ENCODE results near the gene NR2F2.

The NR2F2 gene

GRCh38 chr15:96320703-96321638 is 9.5 kb upstream of the NR2F2 start:
- no peak for DNase-seq

- no peak for DNase-seq
Observed at GRCh38 chr15:96321639-96322535, 8.6 kb upstream of the NR2F2 start.

GRCh38 chr15:96322536-96323318 is 7.8 kb upstream of the NR2F2 start:
- DNase-seq, result no peak

- DNase-seq, result no peak
Observed at GRCh38 chr15:96323319-96324145, 7.0 kb upstream of the NR2F2 start.

- no peak for DNase-seq
Observed at GRCh38 chr15:96324192-96324895, 6.2 kb upstream of the NR2F2 start.

- DNase-seq, result no peak
Observed at GRCh38 chr15:96324940-96325540, 5.5 kb upstream of the NR2F2 start.

GRCh38 chr15:96325541-96326327 is 4.8 kb upstream of the NR2F2 start:
- no peak for DNase-seq

GRCh38 chr15:96326328-96327154 is 4.0 kb upstream of the NR2F2 start:
- no peak for DNase-seq

GRCh38 chr15:96327155-96327741 is 3.3 kb upstream of the NR2F2 start:
- no peak for DNase-seq

GRCh38 chr15:96328181-96328876 is 2.2 kb upstream of the NR2F2 start:
- no peak for DNase-seq

GRCh38 chr15:96328877-96329195 is 1.7 kb upstream of the NR2F2 start:
- DNase-seq, result no peak

- no peak for DNase-seq
Observed at GRCh38 chr15:96329403-96329981, 1.0 kb upstream of the NR2F2 start.

GRCh38 chr15:96330064-96330449 is 443 bp upstream of the NR2F2 start:
- DNase-seq, result no peak

- no peak for DNase-seq
Observed at GRCh38 chr15:96331144-96331944, 844 bp downstream of the NR2F2 start.

GRCh38 chr15:96331945-96332636 is 1.6 kb downstream of the NR2F2 start:
- DNase-seq, result no peak

- no peak for DNase-seq
Observed at GRCh38 chr15:96332637-96333121, 2.2 kb downstream of the NR2F2 start.
